Measurements from ENCODE around the gene BDNF.

- TF ChIP-seq EP300 (IDR thresholded peaks at IDR 0.05): no peak
- TF ChIP-seq POLR2A (IDR thresholded peaks at IDR 0.05): no peak
- no peak for TF ChIP-seq CTCF (IDR thresholded peaks at IDR 0.05)
Observed at GRCh38 chr11:27681664-27682063, 18.6 kb downstream of the BDNF start.
